T-cell (primary cell): Measurements from ENCODE around the gene NDE1. TPM values are rescaled to one million over a fixed set of nuclear protein-coding genes. Genes with fewer than 3 reads are reported as not detected.

Source experiments
- ATAC-seq, 4 experiments: fragments of 200-7000 bp in 3 of 4; fragments of 150-1000 bp in 1 of 4; cut with Tn5 transposase; replicated peaks in 1 of 4; 1 replicate in 3 of 4; 2 replicates in 1 of 4; pipeline ENCODE4 v1.10.0; 2021; ENCODE audit warnings: moderate library complexity in 3 of 4, mild to moderate bottlenecking in 2 of 4, moderate number of reproducible peaks in 1 of 4
- CTCF ChIA-PET, 2 donors: fragments of 300-600 bp; sonication (Branson Sonifier 250); formaldehyde crosslinking; loops; one replicate each; lab custom pipeline; 2022; ENCODE audit warnings: antibody characterized with exemption in 2 of 2; lab: Charles Lee
- POLR2A ChIA-PET, 2 donors: fragments of 300-600 bp; sonication (Branson Sonifier 250); formaldehyde crosslinking; loops; one replicate each; lab custom pipeline; 2022; ENCODE audit warnings: antibody characterized with exemption in 2 of 2; lab: Charles Lee
- DNase-seq, 35 experiments: peaks; one replicate each; pipeline versions ENCODE4 v3.0.0 to v3.0.0-alpha.2; 2013 to 2023
- H3K27ac ChIP-seq: one replicate; pipeline ENCODE4 v1.5.1; 2013; ENCODE audit warnings: low read length
- H3K27me3 ChIP-seq, 2 experiments: replicated peaks in 1 of 2; 1 replicate in 1 of 2; 2 replicates in 1 of 2; pipeline versions ENCODE4 v1.6.1 to v1.7.0; 2013; ENCODE audit warnings: low read length in 1 of 2, mixed read lengths in 1 of 2; ENCODE audit not compliant: control insufficient read depth in 2 of 2, insufficient read depth in 2 of 2; ENCODE audit errors: extremely low read depth in 1 of 2
- H3K36me3 ChIP-seq, 2 donors: 1 replicate in 1 of 2; 2 replicates in 1 of 2; pipeline versions ENCODE4 v1.6.1 to v1.7.0; 2013; ENCODE audit warnings: low read length in 1 of 2; ENCODE audit not compliant: control insufficient read depth in 2 of 2, insufficient read depth in 1 of 2; ENCODE audit errors: extremely low read depth in 1 of 2
- H3K4me1 ChIP-seq, 2 experiments: 1 replicate in 1 of 2; 2 replicates in 1 of 2; pipeline versions ENCODE4 v1.6.1 to v1.7.0; 2013; ENCODE audit warnings: low read length in 2 of 2, mixed read lengths in 1 of 2; ENCODE audit not compliant: insufficient read depth in 2 of 2, control insufficient read depth in 1 of 2; ENCODE audit errors: extremely low read depth in 1 of 2
- H3K4me3 ChIP-seq, 2 donors: 1 replicate in 1 of 2; 2 replicates in 1 of 2; pipeline versions ENCODE4 v1.5.1 to v1.7.0; 2013; ENCODE audit warnings: mild to moderate bottlenecking in 2 of 2, low read length in 1 of 2, moderate library complexity in 1 of 2; ENCODE audit not compliant: control insufficient read depth in 1 of 2; ENCODE audit errors: extremely low read depth in 1 of 2
- H3K9me3 ChIP-seq: 2 replicates; pipeline ENCODE4 v1.7.0; 2013
- H3K27ac Mint-ChIP-seq, 2 donors: one replicate each; pipeline ENCODE4 v1.8.0; 2020 to 2021; ENCODE audit warnings: mild to moderate bottlenecking in 2 of 2, mixed read lengths in 2 of 2
- H3K27me3 Mint-ChIP-seq, 2 donors: one replicate each; pipeline ENCODE4 v1.8.0; 2021 to 2022; ENCODE audit warnings: mixed read lengths in 2 of 2
- H3K36me3 Mint-ChIP-seq: one replicate; pipeline ENCODE4 v1.8.0; 2021; ENCODE audit warnings: mixed read lengths
- H3K4me1 Mint-ChIP-seq, 3 donors: one replicate each; pipeline ENCODE4 v1.8.0; 2020 to 2022; ENCODE audit warnings: mixed read lengths in 3 of 3, mild to moderate bottlenecking in 1 of 3
- H3K4me3 Mint-ChIP-seq, 3 donors: one replicate each; pipeline ENCODE4 v1.8.0; 2020 to 2022; ENCODE audit warnings: mild to moderate bottlenecking in 3 of 3, mixed read lengths in 3 of 3, moderate library complexity in 3 of 3
- H3K9me3 Mint-ChIP-seq, 3 donors: one replicate each; pipeline ENCODE4 v1.8.0; 2020 to 2022; ENCODE audit warnings: mixed read lengths in 3 of 3
- WGBS: methylation state at CpG from one replicate; pipeline ENCODE4 v1.1.5; 2013; ENCODE audit warnings: missing lambda C conversion rate; ENCODE audit not compliant: insufficient coverage; 5-methylcytosine and 5-hydroxymethylcytosine counted together
- total RNA-seq, 35 experiments: library from RNA in 6 of 35; stranded (reverse) in 6 of 35; fragments of 120-200 nt in 1 of 35; gene quantifications; one replicate each; pipeline versions ENCODE4 v1.2.1 to v1.2.4 and lab custom pipeline; 2013 to 2026

NDE1 gene
- total RNA-seq, 5 donors from 2014 or later (not counting 1 experiment from before 2014, with no cell fraction given): 90.8 to 110 (median 103) TPM

DNA sequence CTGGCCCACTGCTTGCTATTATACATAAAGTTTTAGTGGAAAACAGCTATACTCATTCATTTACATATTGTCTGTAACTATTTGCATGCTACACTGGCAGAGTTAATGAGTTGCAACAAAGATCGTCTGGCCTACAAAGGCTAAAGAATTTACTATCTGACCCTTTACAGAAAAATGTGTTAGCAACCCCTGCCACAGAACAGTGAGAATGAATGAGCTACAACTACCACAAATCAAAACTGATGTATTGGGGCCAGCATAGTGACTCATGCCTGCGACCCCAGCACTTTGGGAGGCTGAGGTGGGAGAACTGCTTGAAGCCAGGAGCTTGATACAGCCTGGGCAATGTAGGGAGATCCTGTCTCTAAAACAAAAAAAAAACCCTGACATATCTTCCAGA, 114.1 kb downstream of the NDE1 start:
- H3K27me3 ChIP-seq: peaks cover 0 to 18% of the 10 kb centered on the region in 2 experiments
- no peaks in the 10 kb centered on the region for H3K9me3 ChIP-seq
- H3K27me3 Mint-ChIP-seq: peaks cover 17 to 26% of the 10 kb centered on the region in 2 donors
- H3K9me3 Mint-ChIP-seq: peaks cover 0 to 3% (median 0%) of the 10 kb centered on the region in 3 donors
- no peaks in the 10 kb centered on the region for H3K4me1 ChIP-seq
- ChIA-PET POLR2A (no interaction called here), CTCF (no interaction called here)
- H3K27ac ChIP-seq: no peak overlapping the region
- no CpG with 5 or more reads among the region's 2 CpGs for WGBS
- ATAC-seq (no peak), DNase-seq (no peak)
- H3K4me1 Mint-ChIP-seq: peaks cover 0 to 6% (median 0%) of the 10 kb centered on the region in 3 donors
- no peaks in the 10 kb centered on the region for H3K36me3 ChIP-seq
- no peak overlapping the region for H3K27ac Mint-ChIP-seq
- no peak overlapping the region for H3K4me3 Mint-ChIP-seq
- H3K4me3 ChIP-seq: no peak overlapping the region
- no peaks in the 10 kb centered on the region for H3K36me3 Mint-ChIP-seq

DNA sequence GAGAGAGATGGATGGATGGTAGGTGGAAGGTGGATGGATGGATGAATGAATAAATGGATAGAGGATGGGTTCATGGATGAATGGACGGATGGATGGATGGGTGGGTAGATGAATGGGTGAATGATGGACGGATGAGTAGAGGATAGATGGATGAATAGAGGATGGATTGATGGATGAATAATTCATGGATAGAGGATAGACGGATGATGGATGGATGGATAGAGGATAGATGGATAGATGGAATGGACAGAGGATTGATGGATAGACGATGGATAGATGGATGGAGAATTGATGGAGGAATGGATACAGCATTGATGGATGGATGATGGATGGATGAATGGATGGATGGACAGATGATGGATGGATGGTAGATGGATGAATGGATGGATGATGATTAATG, 115.1 kb downstream of the NDE1 start:
- H3K4me3 Mint-ChIP-seq: no peak overlapping the region
- H3K4me1 Mint-ChIP-seq: peaks cover 0 to 3% (median 0%) of the 10 kb centered on the region in 3 donors
- ChIA-PET CTCF (interaction anchor here in 1 of 2 donors (2.1 kb wide), 1 partner anchor 362 kb away, joined by 11 read pairs; no protein-coding TSS in a partner anchor), POLR2A (no interaction called here)
- H3K27me3 Mint-ChIP-seq: peaks cover 15 to 21% of the 10 kb centered on the region in 2 donors
- ATAC-seq: no peak
- WGBS: 77% methylated on average over 4 of the region's 4 CpGs
- no peak overlapping the region for H3K27ac Mint-ChIP-seq
- Histone ChIP-seq H3K36me3 (no peaks in the 10 kb centered on the region), H3K4me1 (no peaks in the 10 kb centered on the region), H3K4me3 (no peak overlapping the region), H3K9me3 (no peaks in the 10 kb centered on the region), H3K27me3 (peaks cover 0 to 11% of the 10 kb centered on the region in 2 experiments), H3K27ac (no peak overlapping the region)
- H3K9me3 Mint-ChIP-seq: peaks cover 0 to 3% (median 0%) of the 10 kb centered on the region in 3 donors
- no peak for DNase-seq
- no peaks in the 10 kb centered on the region for H3K36me3 Mint-ChIP-seq

- no peak overlapping the region for H3K27ac ChIP-seq
- H3K27ac Mint-ChIP-seq: no peak overlapping the region
- H3K9me3 Mint-ChIP-seq: peaks cover 0 to 3% (median 0%) of the 10 kb centered on the region in 3 donors
- ChIA-PET CTCF (interaction anchor here in 1 of 2 donors (0.7 to 2.1 kb wide), 2 partner anchors 172 to 362 kb away, joined by 3 to 11 read pairs; no protein-coding TSS in a partner anchor), POLR2A (no interaction called here)
- no peak overlapping the region for H3K4me3 Mint-ChIP-seq
- no peak overlapping the region for H3K4me3 ChIP-seq
- H3K27me3 Mint-ChIP-seq: peaks cover 12 to 18% of the 10 kb centered on the region in 2 donors
- peak; percentile 32 to 67 (median 59) for ATAC-seq
- no peaks in the 10 kb centered on the region for H3K36me3 ChIP-seq
- peaks cover 0 to 11% of the 10 kb centered on the region in 2 experiments for H3K27me3 ChIP-seq
- DNase-seq: peak in 17 of 35 experiments; percentile 1 to 59 (median 12)
- no peaks in the 10 kb centered on the region for H3K4me1 Mint-ChIP-seq
- 42% methylated on average over 3 of the region's 3 CpGs for WGBS
- no peaks in the 10 kb centered on the region for H3K4me1 ChIP-seq
- no peaks in the 10 kb centered on the region for H3K36me3 Mint-ChIP-seq
- no peaks in the 10 kb centered on the region for H3K9me3 ChIP-seq
Measured at GRCh38 chr16:15765880-15766279, 115.8 kb downstream of the NDE1 start.

- H3K36me3 ChIP-seq: no peaks in the 10 kb centered on the region
- H3K9me3 ChIP-seq: no peaks in the 10 kb centered on the region
- Mint-ChIP-seq H3K27ac (no peak overlapping the region), H3K36me3 (no peaks in the 10 kb centered on the region), H3K4me1 (no peaks in the 10 kb centered on the region), H3K4me3 (no peak overlapping the region), H3K27me3 (peaks cover 9 to 14% of the 10 kb centered on the region in 2 donors), H3K9me3 (peaks cover 0 to 3% (median 0%) of the 10 kb centered on the region in 3 donors)
- ChIA-PET CTCF (interaction anchor here in 1 of 2 donors (2.1 kb wide), 1 partner anchor 361 kb away, joined by 11 read pairs; no protein-coding TSS in a partner anchor), POLR2A (interaction anchor here in 1 of 2 donors (0.6 kb wide), 1 partner anchor 32 kb away, joined by 8 read pairs; no protein-coding TSS in a partner anchor)
- H3K27me3 ChIP-seq: peaks cover 0 to 11% of the 10 kb centered on the region in 2 experiments
- 93% methylated on average over 3 of the region's 5 CpGs for WGBS
- ATAC-seq: no peak
- H3K27ac ChIP-seq: no peak overlapping the region
- H3K4me1 ChIP-seq: no peaks in the 10 kb centered on the region
- DNase-seq: no peak
- no peak overlapping the region for H3K4me3 ChIP-seq
Measured at GRCh38 chr16:15766918-15767317, 116.9 kb downstream of the NDE1 start.

DNA sequence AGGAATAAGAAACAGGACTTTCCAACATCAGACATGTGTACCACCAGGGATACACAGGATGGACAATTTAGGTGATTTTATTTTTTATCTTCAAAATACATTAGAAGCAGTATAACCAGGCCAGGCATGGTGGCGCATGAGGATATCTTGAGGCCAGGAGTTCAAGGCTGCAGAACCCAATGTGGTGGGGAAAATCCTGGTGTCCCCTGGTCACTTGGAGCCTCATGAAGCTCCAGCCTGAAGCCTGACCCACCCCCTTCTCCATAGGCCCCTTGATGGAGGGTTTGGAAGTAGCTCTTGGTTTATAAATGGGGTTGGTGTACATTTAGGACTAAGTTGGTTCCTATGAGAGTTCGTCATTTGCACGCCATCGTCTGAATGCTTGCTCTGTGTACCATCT, 118.2 kb downstream of the NDE1 start:
- Mint-ChIP-seq H3K4me1 (no peaks in the 10 kb centered on the region), H3K9me3 (peaks cover 0 to 3% (median 0%) of the 10 kb centered on the region in 3 donors), H3K27me3 (peaks cover 5 to 7% of the 10 kb centered on the region in 2 donors), H3K27ac (no peak overlapping the region), H3K4me3 (no peak overlapping the region), H3K36me3 (no peaks in the 10 kb centered on the region)
- H3K4me1 ChIP-seq: no peaks in the 10 kb centered on the region
- no peaks in the 10 kb centered on the region for H3K9me3 ChIP-seq
- H3K27ac ChIP-seq: no peak overlapping the region
- ChIA-PET POLR2A (no interaction called here), CTCF (no interaction called here)
- ATAC-seq: no peak
- H3K27me3 ChIP-seq: peaks cover 0 to 7% of the 10 kb centered on the region in 2 experiments
- H3K4me3 ChIP-seq: no peak overlapping the region
- WGBS: no CpG with 5 or more reads among the region's 4 CpGs
- no peaks in the 10 kb centered on the region for H3K36me3 ChIP-seq
- no peak for DNase-seq

DNA sequence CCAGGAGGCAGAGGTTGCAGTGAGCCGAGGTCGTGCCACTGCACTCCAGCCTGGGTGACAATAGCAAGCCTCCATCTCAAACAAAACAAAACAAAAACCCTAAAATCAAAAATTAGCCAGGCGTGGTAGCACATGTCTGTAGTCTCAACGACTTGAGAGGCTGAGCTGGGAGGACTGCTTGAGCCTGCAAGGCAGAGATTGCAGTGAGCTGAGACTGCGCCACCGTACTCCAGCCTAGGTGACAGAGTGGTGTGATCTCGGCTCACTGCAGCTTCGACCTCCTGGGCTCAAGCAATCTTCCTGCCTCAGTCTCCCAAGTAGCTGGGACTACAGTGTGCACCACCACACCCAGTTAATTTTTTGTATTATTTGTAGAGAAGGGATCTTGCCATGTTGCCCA, 119.2 kb downstream of the NDE1 start:
- 87% methylated on average over 5 of the region's 8 CpGs for WGBS
- Mint-ChIP-seq H3K27ac (no peak overlapping the region), H3K36me3 (no peaks in the 10 kb centered on the region), H3K27me3 (peaks cover 5 to 9% of the 10 kb centered on the region in 2 donors), H3K9me3 (peaks cover 0 to 3% (median 0%) of the 10 kb centered on the region in 3 donors), H3K4me3 (no peak overlapping the region), H3K4me1 (no peaks in the 10 kb centered on the region)
- Histone ChIP-seq H3K27ac (no peak overlapping the region), H3K4me3 (no peak overlapping the region), H3K9me3 (no peaks in the 10 kb centered on the region), H3K4me1 (no peaks in the 10 kb centered on the region), H3K36me3 (no peaks in the 10 kb centered on the region), H3K27me3 (peaks cover 0 to 2% of the 10 kb centered on the region in 2 experiments)
- DNase-seq: no peak
- ChIA-PET POLR2A (no interaction called here), CTCF (no interaction called here)
- ATAC-seq: no peak
